A549 (cell line): Measurements from ENCODE around the gene CTTN. TPM values are rescaled to one million over a fixed set of nuclear protein-coding genes. Genes with fewer than 3 reads are reported as not detected.

ENCODE experiments used
- ATAC-seq, 2 experiments: fragments of 200-7000 bp in 1 of 2; fragments of >200 bp in 1 of 2; cut with Nextera tagmentation in 1 of 2; cut with Tn5 transposase in 1 of 2; 3 replicates each; pipeline versions ENCODE4 v1.8.0 to v1.9.1; 2018 to 2020; ENCODE audit warnings: mild to moderate bottlenecking in 1 of 2, moderate library complexity in 1 of 2
- CTCF ChIA-PET: fragments of 300-600 bp; sonication (Branson Sonifier 250); formaldehyde crosslinking; extraction: SDS; loops from one replicate; lab custom pipeline; 2021; ENCODE audit warnings: antibody characterized with exemption, inconsistent platforms; lab: Yijun Ruan, JAX
- POLR2A ChIA-PET: fragments of 350-600 bp; formaldehyde crosslinking; extraction: SDS; loops from one replicate; lab custom pipeline; 2021; ENCODE audit warnings: antibody characterized with exemption, inconsistent platforms; lab: Yijun Ruan, JAX
- DNase-seq, 2 experiments: peaks; one replicate each; pipeline versions ENCODE4 v3.0.0 to v3.0.0-alpha.2; 2011 to 2016; ENCODE audit warnings: low read depth in 1 of 2, low spot score in 1 of 2
- FAIRE-seq: peaks from 2 replicates; lab custom pipeline; 2011; peaks lifted over from hg19 to GRCh38; lab: Jason Lieb, UNC
- H3K27ac ChIP-seq, 2 experiments: fragments of >200 bp; sonication (Bioruptor Twin); formaldehyde crosslinking; 3 replicates each; pipeline ENCODE4 v1.5.1; 2016 to 2017
- H3K4me1 ChIP-seq: fragments of >200 bp; sonication (Bioruptor Twin); formaldehyde crosslinking; 3 replicates; pipeline ENCODE4 v1.6.1; 2016
- H3K4me2 ChIP-seq: fragments of >200 bp; sonication (Bioruptor Twin); formaldehyde crosslinking; 3 replicates; pipeline ENCODE4 v1.6.1; 2016
- H3K4me3 ChIP-seq: fragments of >200 bp; sonication (Bioruptor Twin); formaldehyde crosslinking; 3 replicates; pipeline ENCODE4 v1.5.1; 2016
- H3K9me3 ChIP-seq: fragments of >200 bp; sonication (Bioruptor Twin); formaldehyde crosslinking; 3 replicates; pipeline ENCODE4 v1.6.1; 2016
- CBX8 ChIP-seq: fragments of 200-600 bp; sonication (generic); IDR thresholded peaks from 2 replicates; pipeline ENCODE4 v1.6.1; 2016
- CHD2 ChIP-seq: fragments of 150-350 bp; IDR thresholded peaks from 2 replicates; pipeline ENCODE4 v1.6.1; 2014; ENCODE audit warnings: low read length; ENCODE audit not compliant: partially characterized antibody
- EHF ChIP-seq: fragments of 250-450 bp; sonication (Bioruptor Pico); IDR thresholded peaks from 2 replicates; pipeline ENCODE4 v1.5.0; 2020; ENCODE audit warnings: mild to moderate bottlenecking
- EHMT2 ChIP-seq: fragments of 200-600 bp; sonication (generic); IDR thresholded peaks from 2 replicates; pipeline ENCODE4 v1.6.1; 2016; ENCODE audit warnings: antibody characterized with exemption, low read depth, mild to moderate bottlenecking, moderate library complexity
- FOSB ChIP-seq: fragments of 250-450 bp; sonication (Bioruptor Pico); IDR thresholded peaks from 2 replicates; pipeline ENCODE4 v1.5.0; 2020; ENCODE audit warnings: mild to moderate bottlenecking, moderate library complexity
- FOSL2 ChIP-seq, 2 experiments: fragments of 450-650 bp in 1 of 2; fragments of >200 bp in 1 of 2; sonication (Bioruptor Twin) in 1 of 2; formaldehyde crosslinking; IDR thresholded peaks; 2 replicates each; pipeline versions ENCODE4 v1.5.0 to v1.6.1; 2016 to 2020; ENCODE audit warnings: mild to moderate bottlenecking in 1 of 2, moderate library complexity in 1 of 2
- FOXS1 ChIP-seq: fragments of 250-450 bp; sonication (Bioruptor Pico); IDR thresholded peaks from 2 replicates; pipeline ENCODE4 v1.5.0; 2020; ENCODE audit warnings: mild to moderate bottlenecking, moderate library complexity
- HDAC2 ChIP-seq: fragments of 200-600 bp; sonication (generic); IDR thresholded peaks from 2 replicates; pipeline ENCODE4 v1.6.1; 2016
- HEYL ChIP-seq: fragments of 250-450 bp; sonication (Bioruptor Pico); IDR thresholded peaks from 2 replicates; pipeline ENCODE4 v1.8.0; 2021; ENCODE audit warnings: mild to moderate bottlenecking, moderate library complexity
- JUN ChIP-seq, 2 experiments: fragments of >200 bp; sonication (Bioruptor Twin); formaldehyde crosslinking; IDR thresholded peaks; 2 replicates in 1 of 2; 3 replicates in 1 of 2; pipeline ENCODE4 v1.6.1; 2016 to 2017
- MAFK ChIP-seq: fragments of 450-650 bp; IDR thresholded peaks from 2 replicates; pipeline ENCODE4 v1.6.1; 2014; ENCODE audit not compliant: partially characterized antibody
- MAX ChIP-seq: IDR thresholded peaks from 2 replicates; pipeline ENCODE4 v1.6.1; 2012
- PBX3 ChIP-seq: IDR thresholded peaks from 2 replicates; pipeline ENCODE4 v1.6.1; 2012
- RAD21 ChIP-seq, 2 experiments: fragments of >200 bp in 1 of 2; sonication (Bioruptor Twin) in 1 of 2; formaldehyde crosslinking in 1 of 2; IDR thresholded peaks in 1 of 2; conservative IDR thresholded peaks in 1 of 2; 2 replicates in 1 of 2; 3 replicates in 1 of 2; pipeline ENCODE4 v1.6.1; 2012 to 2018; ENCODE audit warnings: inconsistent platforms in 1 of 2
- REST ChIP-seq: fragments of 200-600 bp; sonication (generic); IDR thresholded peaks from 2 replicates; pipeline ENCODE4 v1.6.1; 2016; ENCODE audit warnings: antibody characterized with exemption, mild to moderate bottlenecking, moderate library complexity
- RFX5 ChIP-seq: fragments of 450-650 bp; IDR thresholded peaks from 2 replicates; pipeline ENCODE4 v1.7.1; 2014; ENCODE audit warnings: antibody characterized with exemption, mild to moderate bottlenecking, moderate library complexity
- RNF2 ChIP-seq: fragments of 200-600 bp; sonication (generic); IDR thresholded peaks from 2 replicates; pipeline ENCODE4 v1.6.1; 2016; ENCODE audit warnings: low read depth, mild to moderate bottlenecking, antibody characterized with exemption, moderate library complexity, borderline replicate concordance
- TFCP2L1 ChIP-seq: fragments of 250-450 bp; sonication (Bioruptor Pico); IDR thresholded peaks from 2 replicates; pipeline ENCODE4 v1.5.0; 2021; ENCODE audit warnings: mild to moderate bottlenecking
- USF2 ChIP-seq: fragments of 450-650 bp; IDR thresholded peaks from 2 replicates; pipeline ENCODE4 v1.6.1; 2014; ENCODE audit warnings: antibody characterized with exemption
- WGBS: methylation state at CpG from one replicate; pipeline ENCODE4 v1.1.6; 2017; ENCODE audit errors: missing lambda C conversion rate; 5-methylcytosine and 5-hydroxymethylcytosine counted together
- polyA plus RNA-seq, 4 experiments: library from polyadenylated mRNA; depleted of rRNA in 3 of 4; stranded (reverse); fragments of >200 nt; fragmentation: RNase III in 1 of 4; extraction: RNeasy Plus Mini Kit Qiagen cat#74134 plus additional on column Dnase treatment in 1 of 4; gene quantifications; 2 replicates in 3 of 4; 3 replicates in 1 of 4; pipeline ENCODE4 v1.2.3, GENCODE V29; 2011 to 2017

CTTN gene
- polyA plus RNA-seq, 2 of the 4 experiments (the other 2 are of a cell fraction): 140 to 214 TPM

GRCh38 chr11:70428701-70429427, 30.5 kb downstream of the CTTN start (continued):
- no peak for TF ChIP-seq PBX3

GRCh38 chr11:70429428-70429705, 31.0 kb downstream of the CTTN start:
- H3K4me1 ChIP-seq: no peaks in the 10 kb centered on the region
- H3K9me3 ChIP-seq: no peaks in the 10 kb centered on the region
- FAIRE-seq (no peak), ATAC-seq (no peak), DNase-seq (no peak)
- no peak overlapping the region for H3K4me3 ChIP-seq
- H3K27ac ChIP-seq: no peak overlapping the region
- CTCF ChIA-PET: no interaction called here
- H3K4me2 ChIP-seq: no peak overlapping the region
- TF ChIP-seq REST (no peak), TFCP2L1 (CRISPR knock-in tag) (no peak), RAD21 (conservative IDR thresholded peaks at IDR 0.05 in 1 of 2, IDR thresholded peaks at IDR 0.05 in 1 of 2) (no peak), FOSL2 (IDR thresholded peaks at IDR 0.05) (no peak), FOSL2 (CRISPR knock-in tag; IDR thresholded peaks at IDR 0.05) (no peak), JUN (IDR thresholded peaks at IDR 0.05) (no peak), USF2 (no peak), RFX5 (no peak), RNF2 (no peak), EHF (no peak), HDAC2 (no peak), FOXS1 (CRISPR knock-in tag) (no peak), HEYL (CRISPR knock-in tag) (no peak), MAX (no peak), MAFK (no peak), FOSB (CRISPR knock-in tag) (no peak), EHMT2 (no peak), CHD2 (no peak), CBX8 (no peak)
- 78% methylated on average over 8 of the region's 8 CpGs for WGBS
- POLR2A ChIA-PET: no interaction called here
